Measurements from ENCODE around the gene SMG7.

SMG7 gene

GRCh38 chr1:183596500-183596899 lies 124.2 kb downstream of the SMG7 start:
- no peak overlapping the region for H3K4me3 ChIP-seq (ENCODE audit: low read length)
- TF ChIP-seq CTCF (IDR thresholded peaks at IDR 0.05; ENCODE audit: insufficient read depth, low read depth, low read length, missing control alignments): no peak
- no peak for DNase-seq (ENCODE audit: low read depth)

GRCh38 chr1:183597656-183598347 lies 125.5 kb downstream of the SMG7 start:
- no peak for TF ChIP-seq CTCF (IDR thresholded peaks at IDR 0.05; ENCODE audit: insufficient read depth, low read depth, low read length, missing control alignments)
- H3K4me3 ChIP-seq (ENCODE audit: low read length): no peak overlapping the region
- no peak for DNase-seq (ENCODE audit: low read depth)

GRCh38 chr1:183598386-183598785 lies 126.1 kb downstream of the SMG7 start:
- no peak for DNase-seq (ENCODE audit: low read depth)
- TF ChIP-seq CTCF (IDR thresholded peaks at IDR 0.05; ENCODE audit: insufficient read depth, low read depth, low read length, missing control alignments): no peak

GRCh38 chr1:183600136-183600535 lies 127.8 kb downstream of the SMG7 start:
- DNase-seq (ENCODE audit: low read depth): peak; percentile 93
- TF ChIP-seq CTCF (IDR thresholded peaks at IDR 0.05; ENCODE audit: insufficient read depth, low read depth, low read length, missing control alignments): no peak
- no peak overlapping the region for H3K4me3 ChIP-seq (ENCODE audit: low read length)

More at GRCh38 chr1:183598386-183598785, 126.1 kb downstream of the SMG7 start:
- H3K4me3 ChIP-seq (ENCODE audit: low read length): no peak overlapping the region

- DNase-seq (ENCODE audit: low read depth): no peak
- no peak for TF ChIP-seq CTCF (IDR thresholded peaks at IDR 0.05; ENCODE audit: insufficient read depth, low read depth, low read length, missing control alignments)
- H3K4me3 ChIP-seq (ENCODE audit: low read length): no peak overlapping the region
Observed at GRCh38 chr1:183600634-183601033, 128.3 kb downstream of the SMG7 start.

GRCh38 chr1:183602510-183602909 lies 130.2 kb downstream of the SMG7 start:
- H3K4me3 ChIP-seq (ENCODE audit: low read length): no peak overlapping the region
- TF ChIP-seq CTCF (IDR thresholded peaks at IDR 0.05; ENCODE audit: insufficient read depth, low read depth, low read length, missing control alignments): no peak
- no peak for DNase-seq (ENCODE audit: low read depth)
